Peyer's patch (tissue), 4 donors: ENCODE results near the gene GALC. TPM values are rescaled to one million over a fixed set of nuclear protein-coding genes. Genes with fewer than 3 reads are reported as not detected.

Source experiments
- DNase-seq, 3 donors: peaks; one replicate each; pipeline ENCODE4 v3.0.0-alpha.2; 2017 to 2019
- H3K27ac ChIP-seq, 4 donors: fragments of 200-600 bp; sonication (generic); one replicate each; pipeline ENCODE4 v1.5.1; 2016 to 2019
- H3K27me3 ChIP-seq, 2 donors: fragments of 200-600 bp; sonication (generic); one replicate each; pipeline ENCODE4 v1.5.1; 2019
- H3K36me3 ChIP-seq, 3 donors: fragments of 200-600 bp; sonication (generic); one replicate each; pipeline ENCODE4 v1.5.1; 2016 to 2019
- H3K4me1 ChIP-seq, 4 donors: fragments of 200-600 bp; sonication (generic); one replicate each; pipeline ENCODE4 v1.5.1; 2016 to 2019
- H3K4me3 ChIP-seq, 4 donors: fragments of 200-600 bp; sonication (generic); 1 replicate in 3 of 4; 2 replicates in 1 of 4; pipeline ENCODE4 v1.5.1; 2016 to 2019; ENCODE audit warnings: mild to moderate bottlenecking in 1 of 4
- H3K9me3 ChIP-seq, 4 donors: fragments of 200-600 bp; sonication (generic); one replicate each; pipeline ENCODE4 v1.5.1; 2016 to 2019; ENCODE audit warnings: mild to moderate bottlenecking in 1 of 4
- CTCF ChIP-seq, 6 experiments: fragments of 450-650 bp in 4 of 6; fragments of 200-600 bp in 2 of 6; sonication (generic) in 1 of 6; IDR thresholded peaks; one replicate each; pipeline ENCODE4 v1.5.1; 2017 to 2019; ENCODE audit warnings: antibody characterized with exemption in 6 of 6, mild to moderate bottlenecking in 3 of 6, moderate library complexity in 1 of 6
- POLR2A ChIP-seq, 2 donors: fragments of 450-650 bp; IDR thresholded peaks; one replicate each; pipeline ENCODE4 v1.5.1; 2017; ENCODE audit warnings: antibody characterized with exemption in 2 of 2, mild to moderate bottlenecking in 2 of 2, moderate library complexity in 2 of 2
- total RNA-seq, 4 donors: library from RNA; depleted of rRNA; stranded (reverse); fragments of >200 nt; gene quantifications; one replicate each; pipeline ENCODE4 v1.1.0, GENCODE V29; 2016

The GALC gene
- total RNA-seq, 4 donors from 2014 or later: 8.3 to 47.6 (median 42.3) TPM

GRCh38 chr14:87999277-87999676, 6.3 kb upstream of the GALC start:
- no peak for TF ChIP-seq CTCF (IDR thresholded peaks at IDR 0.05)
- no peak for TF ChIP-seq POLR2A (IDR thresholded peaks at IDR 0.05)
- DNase-seq: no peak
- H3K27ac ChIP-seq: no peak overlapping the region
- H3K4me3 ChIP-seq: no peak overlapping the region
- peaks cover 0 to 6% (median 0%) of the 10 kb centered on the region in 4 donors for H3K4me1 ChIP-seq
- no peaks in the 10 kb centered on the region for H3K36me3 ChIP-seq
- H3K9me3 ChIP-seq: no peaks in the 10 kb centered on the region
- H3K27me3 ChIP-seq: no peaks in the 10 kb centered on the region

DNA sequence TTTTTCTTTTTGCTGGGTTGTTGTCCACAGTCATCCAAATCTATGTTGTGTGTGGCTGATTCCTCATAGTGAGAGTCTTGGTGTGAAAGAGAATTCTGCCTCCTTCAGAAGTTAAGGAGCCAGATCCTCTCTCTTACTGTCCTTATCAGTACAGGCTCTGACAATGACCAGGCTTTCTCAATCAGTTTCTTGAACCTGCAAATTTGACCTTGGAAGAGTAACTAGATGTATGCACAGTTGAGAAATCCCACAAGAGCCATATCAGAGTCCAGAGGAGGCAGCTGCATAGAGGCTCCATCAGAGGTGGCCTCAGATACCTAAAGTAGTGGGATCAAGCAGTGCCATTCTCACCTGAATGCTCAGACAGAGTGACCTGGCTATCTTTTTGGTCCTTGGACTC, 5.5 kb upstream of the GALC start:
- Histone ChIP-seq H3K27ac (no peak overlapping the region), H3K36me3 (no peaks in the 10 kb centered on the region), H3K27me3 (no peaks in the 10 kb centered on the region), H3K4me3 (no peak overlapping the region), H3K4me1 (peaks cover 0 to 10% (median 0%) of the 10 kb centered on the region in 4 donors), H3K9me3 (no peaks in the 10 kb centered on the region)
- TF ChIP-seq POLR2A (IDR thresholded peaks at IDR 0.05): no peak
- no peak for TF ChIP-seq CTCF (IDR thresholded peaks at IDR 0.05)
- DNase-seq: no peak

DNA sequence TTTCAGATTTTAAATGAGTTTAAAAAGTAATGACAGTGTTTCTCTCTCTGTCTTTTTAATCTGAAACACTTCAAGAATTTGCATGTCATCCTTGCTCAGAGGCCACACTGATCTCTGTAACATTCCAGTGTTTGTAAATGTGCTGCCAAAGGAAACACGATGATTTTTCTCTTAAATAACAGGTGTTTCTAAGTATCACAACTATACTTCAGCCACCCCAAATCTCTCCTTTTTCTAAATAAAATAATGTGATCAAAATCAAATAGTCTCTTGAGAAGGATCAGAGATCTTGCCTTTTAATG, 3.3 kb upstream of the GALC start:
- TF ChIP-seq CTCF (IDR thresholded peaks at IDR 0.05) (no peak), POLR2A (IDR thresholded peaks at IDR 0.05) (no peak)
- H3K4me1 ChIP-seq: peaks cover 0 to 14% (median 0%) of the 10 kb centered on the region in 4 donors
- H3K36me3 ChIP-seq: no peaks in the 10 kb centered on the region
- no peak overlapping the region for H3K4me3 ChIP-seq
- DNase-seq: no peak
- H3K27ac ChIP-seq: peak overlapping the region in 1 of 4 donors; percentile 87
- H3K9me3 ChIP-seq: no peaks in the 10 kb centered on the region
- H3K27me3 ChIP-seq: no peaks in the 10 kb centered on the region

GRCh38 chr14:87995500-87996290, 2.7 kb upstream of the GALC start:
- Histone ChIP-seq H3K27me3 (no peaks in the 10 kb centered on the region), H3K4me1 (peaks cover 0 to 18% (median 0%) of the 10 kb centered on the region in 4 donors), H3K36me3 (no peaks in the 10 kb centered on the region), H3K4me3 (no peak overlapping the region), H3K9me3 (no peaks in the 10 kb centered on the region), H3K27ac (peak overlapping the region; percentile 20 to 87 (median 39))
- TF ChIP-seq CTCF (IDR thresholded peaks at IDR 0.05): no peak
- TF ChIP-seq POLR2A (IDR thresholded peaks at IDR 0.05): no peak
- no peak for DNase-seq

GRCh38 chr14:87994974-87995373, 2.0 kb upstream of the GALC start:
- TF ChIP-seq CTCF (IDR thresholded peaks at IDR 0.05) (no peak), POLR2A (IDR thresholded peaks at IDR 0.05) (no peak)
- Histone ChIP-seq H3K27me3 (no peaks in the 10 kb centered on the region), H3K4me1 (peaks cover 0 to 25% (median 0%) of the 10 kb centered on the region in 4 donors), H3K9me3 (no peaks in the 10 kb centered on the region), H3K4me3 (no peak overlapping the region), H3K27ac (peak overlapping the region; percentile 20 to 87 (median 39)), H3K36me3 (no peaks in the 10 kb centered on the region)
- no peak for DNase-seq
